ENCODE results near the gene TMEM115.
A peak's percentile ranks its signal among the peaks of the same experiment; 100 is the strongest.

Gene TMEM115

GRCh38 chr3:50326182-50326541 is 33.2 kb downstream of the TMEM115 start:
- no peak overlapping the region for H3K27ac ChIP-seq
- TF ChIP-seq CTCF (conservative IDR thresholded peaks at IDR 0.05) (no peak), ZFX (IDR thresholded peaks at IDR 0.05) (no peak)

- no peak for TF ChIP-seq CTCF (conservative IDR thresholded peaks at IDR 0.05)
- no peak for TF ChIP-seq ZFX (IDR thresholded peaks at IDR 0.05)
- no peak overlapping the region for H3K27ac ChIP-seq
Observed at GRCh38 chr3:50325497-50326181, 33.7 kb downstream of the TMEM115 start.

- TF ChIP-seq ZFX (IDR thresholded peaks at IDR 0.05): no peak
- no peak for TF ChIP-seq CTCF (conservative IDR thresholded peaks at IDR 0.05)
- no peak overlapping the region for H3K27ac ChIP-seq
Observed at GRCh38 chr3:50325113-50325480, 34.2 kb downstream of the TMEM115 start.

GRCh38 chr3:50324351-50325112 is 34.8 kb downstream of the TMEM115 start:
- no peak for TF ChIP-seq ZFX (IDR thresholded peaks at IDR 0.05)
- peak; percentile 87 for TF ChIP-seq CTCF (conservative IDR thresholded peaks at IDR 0.05)
- H3K27ac ChIP-seq: no peak overlapping the region

- H3K27ac ChIP-seq: no peak overlapping the region
- TF ChIP-seq ZFX (IDR thresholded peaks at IDR 0.05) (no peak), CTCF (conservative IDR thresholded peaks at IDR 0.05) (no peak)
Observed at GRCh38 chr3:50323614-50324199, 35.6 kb downstream of the TMEM115 start.

GRCh38 chr3:50323092-50323600 is 36.2 kb downstream of the TMEM115 start:
- no peak for TF ChIP-seq CTCF (conservative IDR thresholded peaks at IDR 0.05)
- TF ChIP-seq ZFX (IDR thresholded peaks at IDR 0.05): no peak
- no peak overlapping the region for H3K27ac ChIP-seq
